ENCODE results near the gene SLC17A8. TPM values are rescaled to one million over a fixed set of nuclear protein-coding genes. Genes with fewer than 3 reads are reported as not detected.
"Not testable (repeated sequence)": the region's sequence is repeated elsewhere in the genome, so short reads cannot be mapped to it uniquely, and the experiment has no call there.

The SLC17A8 gene
- not detected in 2 replicates for total RNA-seq

DNA sequence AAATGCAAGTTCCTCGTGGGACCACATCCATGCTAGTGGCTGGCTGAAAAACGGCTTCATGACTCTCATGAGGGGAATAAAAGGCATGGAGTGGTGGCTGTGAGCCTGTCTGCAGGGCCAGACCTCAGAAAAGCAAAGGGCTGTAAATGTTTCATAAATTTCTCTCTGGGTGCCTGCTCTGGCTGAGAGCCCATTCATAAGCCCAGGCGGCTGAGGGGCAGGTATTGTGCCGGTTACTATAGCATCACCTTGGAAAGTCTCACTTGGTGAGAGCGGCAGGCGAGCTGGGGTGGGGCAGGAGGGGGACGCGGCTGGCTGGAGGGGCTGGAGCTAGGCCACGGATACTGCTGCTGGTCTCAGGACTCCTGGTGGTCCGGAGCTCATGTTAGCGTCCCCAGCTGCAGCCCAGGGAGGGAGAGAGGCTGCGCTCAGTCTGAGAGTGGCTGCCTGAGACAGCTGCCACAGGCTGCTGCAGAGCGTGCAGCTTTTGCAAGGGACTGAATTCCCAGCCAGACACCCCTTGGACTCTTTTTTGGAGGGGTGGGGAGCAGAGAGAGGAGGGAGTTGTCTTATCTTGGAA is at the start of gene SLC17A8:
Gene SLC17A8, plus strand, starts transcription at position 431 of the 580 bp plus-strand sequence. CDS start 318 bp downstream, outside the sequence.
- no peak within 1 kb of the TSS for H3K27ac Mint-ChIP-seq
- intact Hi-C loops (cut with micrococcal nuclease): no loop called here
- H3K4me3 Mint-ChIP-seq: no peak within 1 kb of the TSS
- no peaks in the 10 kb centered on the region for H3K36me3 Mint-ChIP-seq (ENCODE audit: low read depth)
- H3K4me1 Mint-ChIP-seq (ENCODE audit: low read depth): no peaks in the 10 kb centered on the region
- DNase-seq (ENCODE audit: low spot score): no peak
- no peaks in the 10 kb centered on the region for H3K9me3 Mint-ChIP-seq
- peaks cover 22% of the 10 kb centered on the region for H3K27me3 Mint-ChIP-seq (ENCODE audit: insufficient read depth)

DNA sequence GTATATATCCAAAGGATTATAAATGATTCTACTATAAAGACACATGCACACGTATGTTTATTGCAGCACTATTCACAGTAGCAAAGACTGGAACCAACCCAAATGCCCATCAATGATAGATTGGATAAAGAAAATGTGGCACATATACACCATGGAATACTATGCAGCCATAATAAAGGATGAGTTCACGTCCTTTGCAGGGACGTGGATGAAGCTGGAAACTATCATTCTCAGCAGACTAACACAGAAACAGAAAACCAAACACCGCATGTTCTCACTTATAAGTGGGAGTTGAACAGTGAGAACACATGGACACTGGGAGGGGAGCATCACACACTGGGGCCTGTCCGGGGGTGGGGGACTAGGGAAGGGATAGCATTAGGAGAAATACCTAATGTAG is 48.7 kb upstream of the SLC17A8 start:
- Mint-ChIP-seq H3K36me3 (ENCODE audit: low read depth) (peaks cover 34% of the 10 kb centered on the region), H3K9me3 (peaks cover 31% of the 10 kb centered on the region)
- intact Hi-C loops (cut with micrococcal nuclease); H3K27me3 Mint-ChIP-seq (ENCODE audit: insufficient read depth); H3K27ac Mint-ChIP-seq; DNase-seq (ENCODE audit: low spot score); H3K4me3 Mint-ChIP-seq; H3K4me1 Mint-ChIP-seq (ENCODE audit: low read depth): not testable (repeated sequence)

DNA sequence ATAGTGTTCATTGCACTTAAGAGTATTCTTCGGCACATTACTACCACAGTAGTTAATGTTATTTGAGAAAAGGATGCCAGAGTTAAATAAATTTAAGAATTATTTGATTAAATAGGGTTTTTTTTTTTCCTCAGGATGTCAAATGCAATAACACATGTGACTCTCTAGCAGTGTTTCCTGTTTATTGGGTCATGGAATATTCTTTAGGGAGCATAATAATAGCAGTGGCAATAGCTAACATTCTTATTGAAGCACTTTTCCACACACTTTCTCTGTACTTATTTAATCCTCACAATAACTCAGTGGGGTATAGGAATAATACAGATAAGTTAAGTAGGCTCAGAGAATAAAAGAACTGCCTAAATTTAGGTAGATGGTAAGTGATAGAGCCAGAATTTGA is 45.6 kb upstream of the SLC17A8 start:
- Mint-ChIP-seq H3K27ac (no peak overlapping the region), H3K27me3 (ENCODE audit: insufficient read depth) (no peaks in the 10 kb centered on the region), H3K9me3 (peaks cover 15% of the 10 kb centered on the region), H3K4me3 (no peak overlapping the region), H3K36me3 (ENCODE audit: low read depth) (peaks cover 22% of the 10 kb centered on the region), H3K4me1 (ENCODE audit: low read depth) (peaks cover 4% of the 10 kb centered on the region)
- intact Hi-C loops (cut with micrococcal nuclease): no loop called here
- no peak for DNase-seq (ENCODE audit: low spot score)

DNA sequence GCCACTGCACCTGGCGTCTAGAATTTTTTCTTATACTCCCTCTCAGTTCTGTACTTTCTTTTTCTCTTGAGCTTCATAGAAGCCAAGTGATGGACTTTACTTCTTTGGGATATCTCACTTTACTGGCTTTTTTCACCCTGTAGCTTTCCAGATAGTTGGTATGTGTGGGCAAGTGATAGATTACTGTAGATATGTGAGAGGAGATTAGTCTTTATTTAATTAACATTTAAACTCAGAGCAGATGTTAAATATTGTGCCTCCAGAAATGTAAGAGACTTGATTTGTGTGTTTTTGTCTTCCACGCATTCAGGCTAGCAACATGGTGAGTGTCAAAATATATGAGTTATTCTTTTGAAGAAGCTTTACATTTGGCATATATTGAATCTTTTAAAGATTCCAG is 39.5 kb upstream of the SLC17A8 start:
- Mint-ChIP-seq H3K4me1 (ENCODE audit: low read depth) (no peaks in the 10 kb centered on the region), H3K4me3 (no peak overlapping the region), H3K9me3 (no peaks in the 10 kb centered on the region), H3K36me3 (ENCODE audit: low read depth) (peaks cover 28% of the 10 kb centered on the region), H3K27me3 (ENCODE audit: insufficient read depth) (no peaks in the 10 kb centered on the region), H3K27ac (peak overlapping the region; percentile 71)
- DNase-seq (ENCODE audit: low spot score): no peak
- intact Hi-C loops (cut with micrococcal nuclease): no loop called here

DNA sequence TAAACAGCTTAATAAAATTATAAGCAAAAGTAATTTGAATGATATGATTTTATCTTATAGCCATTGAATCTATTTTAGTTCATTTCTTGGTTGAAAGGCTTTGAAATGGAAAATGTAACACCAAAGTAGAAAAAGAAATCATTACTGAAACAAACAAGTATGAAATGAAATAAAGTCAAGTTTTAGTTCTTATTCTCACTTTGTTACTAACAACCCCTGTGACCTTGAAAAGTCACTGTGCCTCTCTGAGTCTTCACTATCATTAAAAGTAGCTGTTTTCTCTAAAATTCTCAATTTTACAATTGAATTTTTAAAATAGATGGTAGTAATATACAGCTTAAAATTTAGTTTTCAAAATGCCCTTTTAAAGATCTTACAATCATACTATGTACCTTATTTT is 32.4 kb upstream of the SLC17A8 start:
- H3K36me3 Mint-ChIP-seq (ENCODE audit: low read depth): peaks cover 19% of the 10 kb centered on the region
- H3K4me3 Mint-ChIP-seq: no peak overlapping the region

DNA sequence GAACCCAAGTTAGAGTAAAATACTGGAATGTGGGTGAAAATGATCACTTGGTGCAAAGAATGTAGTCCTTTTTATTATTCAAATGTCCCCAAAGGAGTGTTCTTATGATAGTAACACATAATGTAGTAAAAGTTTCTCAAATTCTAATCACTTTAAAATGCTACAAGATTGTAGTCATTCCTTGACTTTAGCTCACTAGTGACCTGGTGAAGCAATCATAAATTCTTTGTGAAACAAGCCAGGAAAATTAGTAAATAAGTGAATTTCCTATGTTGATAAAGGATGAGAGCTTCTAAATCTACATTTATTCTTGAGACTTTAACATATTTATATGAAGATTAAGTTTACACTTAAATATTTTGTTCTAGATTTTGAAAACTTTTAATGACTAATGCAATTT is 30.7 kb upstream of the SLC17A8 start:
- H3K4me3 Mint-ChIP-seq: no peak overlapping the region
- no peak overlapping the region for H3K27ac Mint-ChIP-seq
- intact Hi-C loops (cut with micrococcal nuclease): no loop called here
- H3K4me1 Mint-ChIP-seq (ENCODE audit: low read depth): peaks cover 13% of the 10 kb centered on the region
- no peaks in the 10 kb centered on the region for H3K27me3 Mint-ChIP-seq (ENCODE audit: insufficient read depth)
- peaks cover 31% of the 10 kb centered on the region for H3K36me3 Mint-ChIP-seq (ENCODE audit: low read depth)
- no peak for DNase-seq (ENCODE audit: low spot score)
- no peaks in the 10 kb centered on the region for H3K9me3 Mint-ChIP-seq

More for the DNA sequence above, 32.4 kb upstream of the SLC17A8 start:
- Mint-ChIP-seq H3K4me1 (ENCODE audit: low read depth) (peaks cover 4% of the 10 kb centered on the region), H3K27me3 (ENCODE audit: insufficient read depth) (no peaks in the 10 kb centered on the region), H3K9me3 (no peaks in the 10 kb centered on the region), H3K27ac (no peak overlapping the region)
- intact Hi-C loops (cut with micrococcal nuclease): no loop called here
- no peak for DNase-seq (ENCODE audit: low spot score)

DNA sequence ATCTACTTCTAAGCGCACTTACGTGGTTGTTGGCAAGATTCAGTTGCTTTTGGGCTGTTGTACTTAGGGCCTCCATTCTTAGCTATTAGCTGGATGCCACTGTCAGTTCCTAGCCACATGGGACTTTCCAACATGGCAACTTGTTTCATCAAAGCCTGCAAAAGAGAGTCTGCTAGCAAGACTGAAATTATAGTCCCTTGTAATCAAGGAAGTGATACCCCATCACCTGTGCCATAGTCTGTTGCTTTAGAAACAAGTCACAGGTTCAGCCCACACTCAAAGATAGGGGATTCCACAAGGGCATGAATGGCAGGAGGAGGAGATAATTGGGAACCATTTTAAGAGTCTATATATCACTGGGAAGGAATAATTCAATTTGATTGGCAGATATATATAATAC is 27.1 kb upstream of the SLC17A8 start:
- intact Hi-C loops (cut with micrococcal nuclease): no loop called here
- no peak for DNase-seq (ENCODE audit: low spot score)
- Mint-ChIP-seq H3K4me1 (ENCODE audit: low read depth) (peaks cover 13% of the 10 kb centered on the region), H3K27ac (no peak overlapping the region), H3K9me3 (no peaks in the 10 kb centered on the region), H3K27me3 (ENCODE audit: insufficient read depth) (no peaks in the 10 kb centered on the region), H3K36me3 (ENCODE audit: low read depth) (peaks cover 33% of the 10 kb centered on the region), H3K4me3 (no peak overlapping the region)

DNA sequence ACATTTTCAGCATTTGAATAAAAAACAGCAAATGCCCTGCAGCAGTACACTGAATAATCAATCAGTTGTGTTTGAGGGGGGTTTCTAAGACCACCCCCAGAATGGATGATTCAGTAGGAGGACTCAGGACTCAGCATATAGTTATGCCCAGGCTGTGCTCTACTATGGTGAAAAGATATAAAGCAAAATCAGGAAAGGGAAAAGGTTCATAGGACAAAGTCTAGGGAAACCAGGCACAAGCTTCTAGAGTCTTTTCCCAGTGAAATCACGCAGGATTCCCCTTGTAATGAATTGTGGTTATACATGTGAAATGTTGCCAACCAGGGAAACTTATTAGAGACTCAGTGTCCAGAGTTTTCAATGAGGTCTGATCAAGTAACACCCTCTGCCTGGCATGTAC is 25.0 kb upstream of the SLC17A8 start:
- no peaks in the 10 kb centered on the region for H3K9me3 Mint-ChIP-seq
- H3K4me1 Mint-ChIP-seq (ENCODE audit: low read depth): peaks cover 13% of the 10 kb centered on the region
- intact Hi-C loops (cut with micrococcal nuclease): no loop called here
- no peak overlapping the region for H3K27ac Mint-ChIP-seq
- no peaks in the 10 kb centered on the region for H3K27me3 Mint-ChIP-seq (ENCODE audit: insufficient read depth)
- peaks cover 43% of the 10 kb centered on the region for H3K36me3 Mint-ChIP-seq (ENCODE audit: low read depth)
- DNase-seq (ENCODE audit: low spot score): no peak
- no peak overlapping the region for H3K4me3 Mint-ChIP-seq

DNA sequence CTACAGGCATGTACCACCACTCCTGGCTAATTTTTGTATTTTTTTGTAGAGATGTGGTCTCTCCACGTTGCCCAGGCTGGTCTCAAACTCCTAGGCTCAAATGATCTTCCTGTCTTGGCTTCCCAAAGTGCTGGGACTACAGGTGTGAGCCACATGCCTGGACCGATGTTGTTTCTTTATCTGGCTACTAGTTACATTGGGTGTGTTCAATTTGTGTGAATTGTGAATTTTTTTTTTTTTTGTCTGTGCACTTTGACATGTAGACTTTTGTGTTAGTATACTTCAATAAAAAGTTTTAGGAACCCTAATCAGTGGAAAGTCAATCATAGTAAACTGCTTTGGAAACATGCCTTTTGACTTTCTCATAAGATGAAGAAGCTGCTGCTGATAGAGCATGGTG is 24.0 kb upstream of the SLC17A8 start:
- Mint-ChIP-seq H3K4me1 (ENCODE audit: low read depth) (peaks cover 13% of the 10 kb centered on the region), H3K27ac (no peak overlapping the region), H3K27me3 (ENCODE audit: insufficient read depth) (no peaks in the 10 kb centered on the region), H3K36me3 (ENCODE audit: low read depth) (peaks cover 43% of the 10 kb centered on the region), H3K4me3 (no peak overlapping the region), H3K9me3 (no peaks in the 10 kb centered on the region)
- intact Hi-C loops (cut with micrococcal nuclease): no loop called here
- DNase-seq (ENCODE audit: low spot score): no peak

DNA sequence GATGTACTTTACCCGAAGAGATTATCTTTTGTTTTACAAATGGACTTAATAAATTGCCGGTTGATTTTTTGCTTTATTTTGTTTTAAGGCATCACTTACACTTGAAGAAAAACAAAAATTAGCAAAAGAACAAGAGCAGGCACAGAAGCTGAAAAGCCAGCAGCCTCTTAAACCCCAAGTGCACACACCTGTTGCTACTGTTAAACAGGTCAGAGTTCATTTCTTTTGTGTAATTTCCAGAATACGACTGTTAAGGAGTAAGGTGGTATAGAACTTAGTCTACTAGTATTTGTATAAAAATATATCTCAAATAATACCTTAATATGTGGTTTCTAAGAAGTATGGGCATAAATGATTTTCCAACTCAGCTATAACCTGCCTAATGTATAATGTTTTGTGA is 19.6 kb upstream of the SLC17A8 start:
- intact Hi-C loops (cut with micrococcal nuclease): no loop called here

DNA sequence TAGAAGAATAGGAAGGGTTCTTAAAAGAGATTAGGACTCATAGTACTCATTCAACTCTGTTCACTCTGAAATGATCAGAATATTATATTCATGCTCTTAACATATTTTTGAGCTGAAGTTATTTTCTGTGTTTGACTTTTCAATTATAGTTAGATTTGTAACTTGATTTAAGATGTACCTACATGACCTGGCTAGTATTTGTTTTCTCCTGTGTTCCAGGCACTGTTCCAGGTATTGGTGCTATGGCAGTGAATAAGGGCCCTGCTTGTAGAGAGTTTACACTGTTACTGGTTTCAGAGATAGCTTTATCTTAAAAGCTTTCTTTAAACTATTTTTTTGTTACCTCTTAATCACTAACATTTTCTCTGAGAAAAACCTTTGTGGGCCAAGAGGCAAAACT is 19.1 kb upstream of the SLC17A8 start:
- peaks cover 33% of the 10 kb centered on the region for H3K36me3 Mint-ChIP-seq (ENCODE audit: low read depth)
- H3K27me3 Mint-ChIP-seq (ENCODE audit: insufficient read depth): no peaks in the 10 kb centered on the region
- H3K4me1 Mint-ChIP-seq (ENCODE audit: low read depth): no peaks in the 10 kb centered on the region
- no peak overlapping the region for H3K4me3 Mint-ChIP-seq
- no peak for DNase-seq (ENCODE audit: low spot score)
- no peak overlapping the region for H3K27ac Mint-ChIP-seq
- intact Hi-C loops (cut with micrococcal nuclease): no loop called here
- no peaks in the 10 kb centered on the region for H3K9me3 Mint-ChIP-seq

More for the DNA sequence above, 19.6 kb upstream of the SLC17A8 start:
- H3K36me3 Mint-ChIP-seq (ENCODE audit: low read depth): peaks cover 30% of the 10 kb centered on the region
- no peaks in the 10 kb centered on the region for H3K27me3 Mint-ChIP-seq (ENCODE audit: insufficient read depth)
- no peak for DNase-seq (ENCODE audit: low spot score)
- H3K4me3 Mint-ChIP-seq: no peak overlapping the region
- no peak overlapping the region for H3K27ac Mint-ChIP-seq
- no peaks in the 10 kb centered on the region for H3K4me1 Mint-ChIP-seq (ENCODE audit: low read depth)
- no peaks in the 10 kb centered on the region for H3K9me3 Mint-ChIP-seq

DNA sequence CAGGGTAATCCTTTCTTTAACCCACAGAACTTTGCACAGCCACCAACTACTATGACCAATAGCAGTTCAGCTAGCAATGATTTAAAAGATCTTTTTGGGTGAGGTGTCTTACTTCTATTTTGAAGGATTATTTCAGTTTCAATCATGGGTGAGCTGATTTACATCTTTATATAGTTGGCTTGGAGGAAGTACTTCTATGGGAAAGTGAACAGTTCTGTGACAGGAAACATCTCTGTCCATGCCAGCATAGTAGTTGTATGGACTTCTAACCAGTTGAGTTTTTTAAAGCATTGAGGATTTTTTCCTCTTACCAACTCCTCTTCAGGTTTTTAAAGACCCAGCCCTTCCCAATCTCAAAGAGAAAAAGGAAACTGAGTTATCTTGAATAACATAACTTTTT is 17.8 kb upstream of the SLC17A8 start:
- intact Hi-C loops (cut with micrococcal nuclease): no loop called here

DNA sequence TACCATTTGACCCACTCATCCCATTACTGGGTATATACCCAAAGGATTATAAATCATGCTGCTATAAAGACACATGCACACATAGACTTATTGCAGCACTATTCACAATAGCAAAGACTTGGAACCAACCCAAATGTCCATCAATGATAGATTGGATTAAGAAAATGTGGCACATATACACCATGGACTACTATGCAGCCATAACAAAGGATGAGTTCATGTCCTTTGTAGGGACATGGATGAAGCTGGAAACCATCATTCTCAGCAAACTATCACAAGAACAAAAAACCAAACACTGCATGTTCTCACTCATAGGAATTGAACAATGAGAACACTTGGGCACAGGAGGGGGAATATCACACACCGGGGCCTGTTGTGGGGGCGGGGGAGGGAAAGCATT is 14.0 kb upstream of the SLC17A8 start:
- H3K9me3 Mint-ChIP-seq; H3K4me1 Mint-ChIP-seq (ENCODE audit: low read depth); H3K27ac Mint-ChIP-seq; DNase-seq (ENCODE audit: low spot score); H3K27me3 Mint-ChIP-seq (ENCODE audit: insufficient read depth); H3K4me3 Mint-ChIP-seq: not testable (repeated sequence)
- H3K36me3 Mint-ChIP-seq (ENCODE audit: low read depth): peaks cover 13% of the 10 kb centered on the region
- intact Hi-C loops (cut with micrococcal nuclease): loop anchor here (10.0 kb wide), 1 partner anchor 392 kb away; no protein-coding TSS in a partner anchor

More for the DNA sequence above, 17.8 kb upstream of the SLC17A8 start:
- no peak for DNase-seq (ENCODE audit: low spot score)
- Mint-ChIP-seq H3K4me1 (ENCODE audit: low read depth) (no peaks in the 10 kb centered on the region), H3K36me3 (ENCODE audit: low read depth) (peaks cover 30% of the 10 kb centered on the region), H3K4me3 (no peak overlapping the region), H3K27ac (no peak overlapping the region), H3K27me3 (ENCODE audit: insufficient read depth) (no peaks in the 10 kb centered on the region), H3K9me3 (no peaks in the 10 kb centered on the region)

DNA sequence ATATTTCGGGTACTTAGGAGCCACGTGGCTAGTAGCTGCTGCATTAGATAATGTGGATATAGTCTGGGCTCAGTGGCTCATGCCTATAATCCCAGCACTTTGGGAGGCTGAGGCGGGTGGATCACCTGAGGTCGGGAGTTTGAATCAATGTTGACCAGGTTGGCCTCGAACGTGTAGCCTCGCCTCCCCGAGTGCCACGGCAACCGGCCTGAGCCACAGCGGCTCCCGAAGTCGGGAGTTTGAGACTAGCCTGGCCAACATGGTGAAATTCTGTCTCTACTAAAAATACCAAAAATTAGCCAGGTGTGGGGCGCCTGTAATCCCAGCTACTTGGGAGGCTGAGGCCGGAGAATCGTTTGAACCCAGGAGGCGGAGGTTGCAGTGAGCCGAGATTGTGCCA is 12.5 kb upstream of the SLC17A8 start:
- H3K4me1 Mint-ChIP-seq (ENCODE audit: low read depth); H3K36me3 Mint-ChIP-seq (ENCODE audit: low read depth); DNase-seq (ENCODE audit: low spot score); H3K27me3 Mint-ChIP-seq (ENCODE audit: insufficient read depth); H3K9me3 Mint-ChIP-seq; H3K27ac Mint-ChIP-seq; H3K4me3 Mint-ChIP-seq: not testable (repeated sequence)
- intact Hi-C loops (cut with micrococcal nuclease): loop anchor here (10.0 kb wide), 1 partner anchor 390 kb away; no protein-coding TSS in a partner anchor
